GM12878 (cell line): ENCODE results near the gene JMJD7. TPM values are rescaled to one million over a fixed set of nuclear protein-coding genes. Genes with fewer than 3 reads are reported as not detected.

Experiments used
- ATAC-seq: fragments of 200-7000 bp; cut with Tn5 transposase; 3 replicates; pipeline ENCODE4 v1.9.1; 2020; ENCODE audit warnings: mild to moderate bottlenecking, moderate library complexity
- BruUV-seq: library from RNA; stranded (reverse); fragments of 400-500 nt; replicated peaks from 2 replicates; lab custom pipeline; 2021; lab: Mats Ljungman, UMichigan
- CTCF ChIA-PET: fragments of 300-600 bp; sonication (Branson Sonifier 250); formaldehyde crosslinking; extraction: SDS; loops from one replicate; lab custom pipeline; 2021; ENCODE audit warnings: inconsistent platforms; lab: Yijun Ruan, JAX
- POLR2A ChIA-PET: fragments of 350-600 bp; formaldehyde crosslinking; extraction: SDS; loops from one replicate; lab custom pipeline; 2021; ENCODE audit warnings: inconsistent platforms; lab: Charles Lee
- RAD21 ChIA-PET: fragments of 300-600 bp; sonication (Branson Sonifier 250); formaldehyde crosslinking; loops from one replicate; lab custom pipeline; 2023; ENCODE audit warnings: antibody characterized with exemption; ENCODE audit not compliant: unreplicated experiment; lab: Charles Lee
- SMC1A ChIA-PET: fragments of 300-600 bp; sonication (Branson Sonifier 250); formaldehyde crosslinking; loops from one replicate; lab custom pipeline; 2023; ENCODE audit not compliant: unreplicated experiment, uncharacterized antibody; lab: Charles Lee
- DNase-seq: peaks from one replicate; pipeline ENCODE4 v3.0.0-alpha.2; 2011; ENCODE audit warnings: low read depth, low spot score
- FAIRE-seq: peaks from 3 replicates; lab custom pipeline; 2011; peaks lifted over from hg19 to GRCh38; lab: Jason Lieb, UNC
- H2AFZ ChIP-seq: 2 replicates; pipeline ENCODE4 v1.6.0; 2011; ENCODE audit warnings: low read depth, low read length, control low read depth; ENCODE audit not compliant: control insufficient read depth
- H3K27ac ChIP-seq: 2 replicates; pipeline ENCODE4 v1.5.1; 2011; ENCODE audit warnings: control low read depth; ENCODE audit not compliant: control insufficient read depth, insufficient read depth
- H3K27me3 ChIP-seq, 2 experiments: replicated peaks in 1 of 2; 2 replicates each; pipeline versions ENCODE4 v1.6.0 to v1.6.1; 2011; ENCODE audit warnings: low read length in 1 of 2; ENCODE audit not compliant: control insufficient read depth in 2 of 2, insufficient read depth in 2 of 2
- H3K36me3 ChIP-seq, 2 experiments: 2 replicates each; pipeline ENCODE4 v1.5.1; 2011; ENCODE audit warnings: low read length in 1 of 2; ENCODE audit not compliant: control insufficient read depth in 2 of 2, insufficient read depth in 2 of 2
- H3K4me1 ChIP-seq: 2 replicates; pipeline ENCODE4 v1.6.1; 2011; ENCODE audit warnings: mild to moderate bottlenecking, low read length, moderate library complexity, mixed read lengths; ENCODE audit not compliant: control insufficient read depth, insufficient read depth
- H3K4me2 ChIP-seq: 2 replicates; pipeline ENCODE4 v1.6.0; 2011; ENCODE audit warnings: control low read depth; ENCODE audit not compliant: control insufficient read depth, insufficient read depth
- H3K4me3 ChIP-seq: fragments of 200-600 bp; sonication (generic); 2 replicates; pipeline ENCODE4 v1.5.1; 2016
- H3K79me2 ChIP-seq: 2 replicates; pipeline ENCODE4 v1.6.0; 2011; ENCODE audit warnings: low read length; ENCODE audit not compliant: control insufficient read depth, insufficient read depth
- H3K9ac ChIP-seq: 2 replicates; pipeline ENCODE4 v1.8.0; 2011; ENCODE audit warnings: low read length, control low read depth, mixed read lengths; ENCODE audit not compliant: control insufficient read depth, insufficient read depth
- H3K9me3 ChIP-seq: replicated peaks from 3 replicates; pipeline ENCODE4 v1.5.1; 2011; ENCODE audit warnings: mild to moderate bottlenecking, low read length; ENCODE audit not compliant: control insufficient read depth, insufficient read depth
- H4K20me1 ChIP-seq: 2 replicates; pipeline ENCODE4 v1.6.0; 2011; ENCODE audit not compliant: control insufficient read depth, insufficient read depth
- ATF3 ChIP-seq: IDR thresholded peaks from 2 replicates; pipeline ENCODE4 v1.6.1; 2011; ENCODE audit warnings: low read depth, mild to moderate bottlenecking, low read length, moderate library complexity, borderline replicate concordance; ENCODE audit errors: extremely low read depth
- ATF7 ChIP-seq: fragments of 450-650 bp; IDR thresholded peaks from 2 replicates; pipeline ENCODE4 v1.6.1; 2016; ENCODE audit warnings: low read depth, mild to moderate bottlenecking
- CUX1 ChIP-seq: IDR thresholded peaks from 2 replicates; pipeline ENCODE4 v1.6.1; 2012; ENCODE audit warnings: improper control_type of control experiment, low read depth, low read length; ENCODE audit not compliant: insufficient replicate concordance
- ESRRA ChIP-seq: IDR thresholded peaks from 2 replicates; pipeline ENCODE4 v1.6.1; 2012; ENCODE audit warnings: mild to moderate bottlenecking, low read length, improper control_type of control experiment
- ETV6 ChIP-seq, 2 experiments: fragments of 450-650 bp in 1 of 2; IDR thresholded peaks in 1 of 2; conservative IDR thresholded peaks in 1 of 2; 2 replicates each; pipeline ENCODE4 v1.6.1; 2014; ENCODE audit warnings: antibody characterized with exemption in 1 of 2, borderline replicate concordance in 1 of 2, low read depth in 1 of 2, mild to moderate bottlenecking in 1 of 2, moderate library complexity in 1 of 2
- FOS ChIP-seq: IDR thresholded peaks from 3 replicates; pipeline ENCODE4 v1.6.1; 2011; ENCODE audit warnings: borderline replicate concordance; ENCODE audit not compliant: insufficient read length; ENCODE audit errors: extremely low read depth
- IKZF1 ChIP-seq: fragments of 450-650 bp; conservative IDR thresholded peaks from 2 replicates; pipeline ENCODE4 v1.6.1; 2017; ENCODE audit warnings: antibody characterized with exemption, mild to moderate bottlenecking
- MLLT1 ChIP-seq: fragments of 450-650 bp; IDR thresholded peaks from 2 replicates; pipeline ENCODE4 v1.6.1; 2016; ENCODE audit warnings: mild to moderate bottlenecking
- MYB ChIP-seq: fragments of 150-350 bp; IDR thresholded peaks from 2 replicates; pipeline ENCODE4 v1.6.1; 2014; ENCODE audit warnings: mild to moderate bottlenecking, low read depth, low read length, borderline replicate concordance
- NFXL1 ChIP-seq: fragments of 450-650 bp; IDR thresholded peaks from 2 replicates; pipeline ENCODE4 v1.6.1; 2017; ENCODE audit warnings: antibody characterized with exemption, mild to moderate bottlenecking, borderline replicate concordance
- POU2F2 ChIP-seq: IDR thresholded peaks from 3 replicates; pipeline ENCODE4 v1.6.1; 2011; ENCODE audit warnings: low read depth, mild to moderate bottlenecking, low read length, borderline replicate concordance
- SREBF1 ChIP-seq: IDR thresholded peaks from 2 replicates; pipeline ENCODE4 v1.6.1; 2012; ENCODE audit warnings: mild to moderate bottlenecking, low read length
- SUZ12 ChIP-seq: fragments of 200-600 bp; sonication (generic); IDR thresholded peaks from one replicate; pipeline ENCODE4 v1.6.1; 2018; ENCODE audit warnings: antibody characterized with exemption, mild to moderate bottlenecking; ENCODE audit not compliant: unreplicated experiment
- WGBS: methylation state at CpG from one replicate; pipeline ENCODE4 v1.1.6; 2016; ENCODE audit warnings: low lambda C conversion rate; ENCODE audit not compliant: insufficient replicate concordance, insufficient coverage; ENCODE audit errors: missing lambda C conversion rate; 5-methylcytosine and 5-hydroxymethylcytosine counted together
- in situ Hi-C: fragments of 300-500 bp; cut with MboI; formaldehyde crosslinking; loops from 9 replicates; pipeline ENCODE4 v1.14.3; 2018; ENCODE audit warnings: mixed read lengths
- intact Hi-C: fragments of 100-400 bp; cut with micrococcal nuclease; formaldehyde crosslinking; loops from one replicate; pipeline ENCODE4 v1.14.2; 2022; ENCODE audit not compliant: unreplicated experiment
- polyA plus RNA-seq, 11 experiments: library from polyadenylated mRNA; depleted of rRNA in 4 of 11; unstranded in 6 of 11; stranded (reverse) in 5 of 11; fragments of >200 nt; fragmentation: Nextera tagmentation in 4 of 11; fragmentation: Illumina TruSeq in 1 of 11; extraction: Ambion mirVana in 4 of 11; extraction: Trizol in 1 of 11; gene quantifications; 1 replicate in 1 of 11; 2 replicates in 10 of 11; pipeline versions ENCODE4 v1.2.1 to v1.2.3, GENCODE V29; 2011 to 2016; ENCODE audit warnings: inconsistent platforms in 2 of 11, missing spikeins in 2 of 11, low read depth in 1 of 11
- total RNA-seq, 4 experiments: library from RNA; depleted of rRNA in 3 of 4; stranded (reverse); fragments of >200 nt in 3 of 4; fragmentation: Illumina TruSeq in 1 of 4; extraction: Trizol in 1 of 4; gene quantifications; 2 replicates each; pipeline versions ENCODE4 v1.2.1 to v1.2.3, GENCODE V29; 2013 to 2021

Gene JMJD7
- total and polyA plus RNA-seq, 10 of the 15 experiments (the other 5 are each of a cell fraction or from before 2014, with no cell fraction given): 0.79 to 12.2 (median 6.5) TPM

- TF ChIP-seq POU2F2: no peak
Measured at GRCh38 chr15:41790169-41790568, 37.7 kb upstream of the JMJD7 start (continued).

- no peak overlapping the region for H3K4me3 ChIP-seq
- H3K9me3 ChIP-seq: no peaks in the 10 kb centered on the region
- H3K27ac ChIP-seq: peak overlapping the region; percentile 64
- H3K79me2 ChIP-seq: peaks cover 27% of the 10 kb centered on the region
- H4K20me1 ChIP-seq: no peaks in the 10 kb centered on the region
- peak overlapping the region; percentile 67 for H3K4me2 ChIP-seq
- no peak overlapping the region for H3K9ac ChIP-seq
- 54% methylated on average over 5 of the region's 5 CpGs for WGBS
- peaks cover 33% of the 10 kb centered on the region for H3K4me1 ChIP-seq
- FAIRE-seq: no peak
- no TSS peak for BruUV-seq
- intact Hi-C loops (loop anchor here (2.0 kb wide), 1 partner anchor 16 kb away; the partner anchor contains the start of gene MAPKBP1), in situ Hi-C loops (no loop called here)
- H2AFZ ChIP-seq: peak overlapping the region; percentile 37; the same call in 1 of the 2 replicates
- ChIA-PET RAD21 (interaction anchor here (12.8 kb wide), 1 partner anchor 14 kb away, joined by 169 read pairs; the partner anchor contains the start of gene MAPKBP1), CTCF (interaction anchor here (2.0 to 12.6 kb wide), 2 partner anchors 16 to 20 kb away, joined by 9 to 179 read pairs; partner anchors contain the start of gene MAPKBP1), POLR2A (interaction anchor here (0.5 to 12.8 kb wide), 3 partner anchors 8 to 1440 kb away, joined by 3 to 170 read pairs (median 4); partner anchors contain the start of gene MAPKBP1), SMC1A (interaction anchor here (0.6 to 12.8 kb wide), 9 partner anchors 8 to 325 kb away, joined by 3 to 189 read pairs (median 3); partner anchors contain the start of gene MAPKBP1)
- ATAC-seq: peak; percentile 73
- H3K27me3 ChIP-seq: no peaks in the 10 kb centered on the region
- no peak for DNase-seq
- no peaks in the 10 kb centered on the region; a peak in 1 of 4 replicates for H3K36me3 ChIP-seq
- no peak for TF ChIP-seq MYB
- no peak for TF ChIP-seq ETV6 (conservative IDR thresholded peaks at IDR 0.05 in 1 of 2, IDR thresholded peaks at IDR 0.05 in 1 of 2; ENCODE audit: borderline replicate concordance in 1 of 2, low read depth in 1 of 2)
- no peak for TF ChIP-seq SUZ12
- no peak for TF ChIP-seq SREBF1
- no peak for TF ChIP-seq NFXL1
- peak; percentile 51; the same call in 1 of the 2 replicates for TF ChIP-seq IKZF1
- 0 out of 2 replicates have a peak, but pooled peaks have one; percentile 14 for TF ChIP-seq ATF7
- no peak for TF ChIP-seq ESRRA
- no peak for TF ChIP-seq FOS
- TF ChIP-seq MLLT1: no peak
- no peak for TF ChIP-seq CUX1
- TF ChIP-seq ATF3: no peak
Measured at GRCh38 chr15:41790756-41791546, 36.9 kb upstream of the JMJD7 start.
